Natural killer cell (primary cell): ENCODE data around the gene NBDY. TPM values are rescaled to one million over a fixed set of nuclear protein-coding genes. Genes with fewer than 3 reads are reported as not detected.

Experiments
- ATAC-seq, 3 donors: fragments of 150-1000 bp in 2 of 3; fragments of 200-7000 bp in 1 of 3; cut with Tn5 transposase; 1 replicate in 1 of 3; 2 replicates in 2 of 3; pipeline ENCODE4 v1.10.0; 2021; ENCODE audit warnings: mild to moderate bottlenecking in 2 of 3, moderate library complexity in 2 of 3
- DNase-seq, 2 donors: peaks; one replicate each; pipeline versions ENCODE4 v3.0.0 to v3.0.0-alpha.2; 2013 to 2021; ENCODE audit warnings: mixed read lengths in 1 of 2
- H3K27ac ChIP-seq: one replicate; pipeline ENCODE4 v1.5.1; 2013; ENCODE audit warnings: mild to moderate bottlenecking, low read length
- H3K27me3 ChIP-seq: one replicate; pipeline ENCODE4 v1.6.1; 2013; ENCODE audit warnings: low read length; ENCODE audit not compliant: control insufficient read depth, insufficient read depth
- H3K36me3 ChIP-seq: one replicate; pipeline ENCODE4 v1.6.1; 2013; ENCODE audit warnings: low read length; ENCODE audit not compliant: control insufficient read depth, insufficient read depth
- H3K4me1 ChIP-seq: one replicate; pipeline ENCODE4 v1.6.1; 2013; ENCODE audit warnings: low read length; ENCODE audit not compliant: control insufficient read depth, insufficient read depth
- H3K4me3 ChIP-seq: one replicate; pipeline ENCODE4 v1.5.1; 2013; ENCODE audit warnings: low read length
- H3K9me3 ChIP-seq: one replicate; pipeline ENCODE4 v1.6.1; 2013; ENCODE audit warnings: low read length; ENCODE audit not compliant: control insufficient read depth, insufficient read depth
- H3K27ac Mint-ChIP-seq, 2 donors: one replicate each; pipeline ENCODE4 v1.8.0; 2022; ENCODE audit warnings: mild to moderate bottlenecking in 2 of 2, mixed read lengths in 2 of 2, moderate library complexity in 1 of 2
- H3K27me3 Mint-ChIP-seq, 2 donors: one replicate each; pipeline ENCODE4 v1.8.0; 2022; ENCODE audit warnings: low read depth in 2 of 2, mixed read lengths in 2 of 2
- H3K36me3 Mint-ChIP-seq: one replicate; pipeline ENCODE4 v1.8.0; 2022; ENCODE audit warnings: mixed read lengths
- H3K4me1 Mint-ChIP-seq, 2 donors: one replicate each; pipeline ENCODE4 v1.8.0; 2022; ENCODE audit warnings: mixed read lengths in 2 of 2
- H3K4me3 Mint-ChIP-seq: one replicate; pipeline ENCODE4 v1.8.0; 2022; ENCODE audit warnings: mild to moderate bottlenecking, moderate library complexity, mixed read lengths
- H3K9me3 Mint-ChIP-seq, 2 donors: one replicate each; pipeline ENCODE4 v1.8.0; 2022; ENCODE audit warnings: mixed read lengths in 2 of 2
- WGBS: methylation state at CpG from one replicate; pipeline ENCODE4 v1.1.7; 2013; ENCODE audit warnings: missing lambda C conversion rate; ENCODE audit not compliant: insufficient coverage; 5-methylcytosine and 5-hydroxymethylcytosine counted together
- intact Hi-C: fragments of 100-400 bp; cut with micrococcal nuclease; formaldehyde crosslinking; loops from one replicate; pipeline ENCODE4 v1.14.2; 2022
- total RNA-seq, 4 donors: library from RNA; stranded (reverse); fragments of 120-200 nt in 1 of 4; gene quantifications; one replicate each; pipeline versions ENCODE4 v1.2.3 to v1.2.4, GENCODE V29; 2013 to 2022
- TF ChIP-seq, protein P1 (sequence below): fragments of 200-600 bp; IDR thresholded peaks from one replicate; pipeline ENCODE4 v1.8.0; 2022; ENCODE audit warnings: antibody characterized with exemption

Gene NBDY
- total RNA-seq, 3 donors from 2014 or later (not counting 1 experiment from before 2014, with no cell fraction given): 16.0 to 23.6 (median 16.6) TPM

DNA sequence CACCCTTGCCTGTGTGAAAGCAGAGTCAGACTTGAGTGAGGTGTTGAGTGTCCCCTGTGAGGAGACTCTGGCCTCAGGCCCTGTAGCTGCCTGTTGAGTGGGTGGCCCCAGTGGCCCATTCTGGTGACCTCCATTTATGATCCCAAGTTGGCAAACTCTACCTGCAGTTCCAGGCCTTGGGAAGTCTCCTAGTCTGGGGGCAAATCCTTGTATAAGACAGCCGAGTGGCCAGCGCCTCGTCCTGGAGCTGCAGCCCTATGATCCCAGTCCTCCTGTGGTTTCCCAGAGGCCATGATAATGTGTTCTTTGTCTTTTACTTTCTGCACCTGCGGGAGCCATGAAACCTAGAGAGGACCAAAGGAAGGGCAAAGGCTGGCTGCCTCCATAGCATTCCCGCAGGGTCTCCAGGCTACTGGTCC is 58.7 kb downstream of the NBDY start:
- Histone ChIP-seq H3K4me1 (peaks cover 13% of the 10 kb centered on the region), H3K27me3 (no peaks in the 10 kb centered on the region), H3K27ac (no peak overlapping the region), H3K9me3 (no peaks in the 10 kb centered on the region), H3K4me3 (no peak overlapping the region), H3K36me3 (no peaks in the 10 kb centered on the region)
- TF ChIP-seq, protein P1, sequence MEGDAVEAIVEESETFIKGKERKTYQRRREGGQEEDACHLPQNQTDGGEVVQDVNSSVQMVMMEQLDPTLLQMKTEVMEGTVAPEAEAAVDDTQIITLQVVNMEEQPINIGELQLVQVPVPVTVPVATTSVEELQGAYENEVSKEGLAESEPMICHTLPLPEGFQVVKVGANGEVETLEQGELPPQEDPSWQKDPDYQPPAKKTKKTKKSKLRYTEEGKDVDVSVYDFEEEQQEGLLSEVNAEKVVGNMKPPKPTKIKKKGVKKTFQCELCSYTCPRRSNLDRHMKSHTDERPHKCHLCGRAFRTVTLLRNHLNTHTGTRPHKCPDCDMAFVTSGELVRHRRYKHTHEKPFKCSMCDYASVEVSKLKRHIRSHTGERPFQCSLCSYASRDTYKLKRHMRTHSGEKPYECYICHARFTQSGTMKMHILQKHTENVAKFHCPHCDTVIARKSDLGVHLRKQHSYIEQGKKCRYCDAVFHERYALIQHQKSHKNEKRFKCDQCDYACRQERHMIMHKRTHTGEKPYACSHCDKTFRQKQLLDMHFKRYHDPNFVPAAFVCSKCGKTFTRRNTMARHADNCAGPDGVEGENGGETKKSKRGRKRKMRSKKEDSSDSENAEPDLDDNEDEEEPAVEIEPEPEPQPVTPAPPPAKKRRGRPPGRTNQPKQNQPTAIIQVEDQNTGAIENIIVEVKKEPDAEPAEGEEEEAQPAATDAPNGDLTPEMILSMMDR: no peak
- 97% methylated on average over 5 of the region's 5 CpGs for WGBS
- H3K4me3 Mint-ChIP-seq: no peak overlapping the region
- no peak for DNase-seq
- peaks cover 20 to 35% of the 10 kb centered on the region in 2 donors for H3K4me1 Mint-ChIP-seq
- intact Hi-C loops: no loop called here
- H3K27me3 Mint-ChIP-seq: no peaks in the 10 kb centered on the region
- H3K36me3 Mint-ChIP-seq: no peaks in the 10 kb centered on the region
- H3K27ac Mint-ChIP-seq: no peak overlapping the region
- ATAC-seq: no peak
- no peaks in the 10 kb centered on the region for H3K9me3 Mint-ChIP-seq

DNA sequence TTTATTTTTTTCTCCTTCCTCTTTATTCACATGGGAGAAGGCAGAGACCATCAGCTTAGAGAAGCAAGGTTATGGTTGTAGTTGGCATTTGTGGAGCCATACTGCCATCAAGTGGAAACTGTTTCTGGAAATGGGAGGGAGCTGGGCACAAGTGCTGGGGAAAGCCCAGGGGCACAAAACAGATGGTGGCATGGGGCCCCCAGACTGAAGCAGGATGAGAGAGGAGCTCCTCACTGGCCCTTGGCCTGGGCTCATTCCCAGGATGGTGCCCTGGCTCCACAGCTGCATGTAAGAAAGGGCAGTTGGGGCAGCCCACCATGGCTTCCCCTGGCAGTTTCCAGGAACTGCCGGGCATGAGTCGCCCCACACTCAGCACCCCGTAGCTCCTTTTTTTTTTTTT is 59.2 kb downstream of the NBDY start:
- Mint-ChIP-seq H3K9me3 (no peaks in the 10 kb centered on the region), H3K4me1 (peaks cover 15 to 35% of the 10 kb centered on the region in 2 donors), H3K27me3 (no peaks in the 10 kb centered on the region), H3K36me3 (no peaks in the 10 kb centered on the region), H3K4me3 (no peak overlapping the region), H3K27ac (no peak overlapping the region)
- peaks cover 16% of the 10 kb centered on the region for H3K4me1 ChIP-seq
- no peak overlapping the region for H3K4me3 ChIP-seq
- no peaks in the 10 kb centered on the region for H3K36me3 ChIP-seq
- H3K9me3 ChIP-seq: no peaks in the 10 kb centered on the region
- no peak for ATAC-seq
- 89% methylated on average over 3 of the region's 3 CpGs for WGBS
- no peak overlapping the region for H3K27ac ChIP-seq
- intact Hi-C loops: no loop called here
- no peak for DNase-seq
- no peaks in the 10 kb centered on the region for H3K27me3 ChIP-seq
- TF ChIP-seq, protein P1: no peak

DNA sequence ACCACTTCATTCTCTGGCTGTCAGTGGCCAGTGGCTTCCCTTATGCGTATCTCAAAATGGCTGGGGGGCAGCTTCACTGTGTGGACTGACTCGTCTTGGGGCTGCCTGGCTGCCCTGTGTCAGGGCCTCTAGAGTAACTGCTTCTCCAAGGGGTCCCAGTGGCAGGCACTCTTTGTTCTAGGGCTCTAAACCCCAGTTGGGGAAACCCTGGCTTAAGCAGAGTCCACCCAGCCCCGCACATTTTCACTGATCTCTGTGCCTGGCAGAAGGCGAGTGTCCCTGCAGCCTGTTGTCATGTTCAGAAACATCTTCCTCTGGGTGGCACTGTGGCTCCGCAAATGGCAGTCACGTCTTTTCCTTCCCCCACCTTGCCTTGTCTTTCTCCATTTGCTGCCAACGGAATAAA is 59.7 kb downstream of the NBDY start:
- Histone ChIP-seq H3K36me3 (no peaks in the 10 kb centered on the region), H3K4me1 (peaks cover 16% of the 10 kb centered on the region), H3K4me3 (no peak overlapping the region), H3K27ac (no peak overlapping the region), H3K27me3 (no peaks in the 10 kb centered on the region), H3K9me3 (no peaks in the 10 kb centered on the region)
- Mint-ChIP-seq H3K36me3 (no peaks in the 10 kb centered on the region), H3K4me1 (peaks cover 10 to 35% of the 10 kb centered on the region in 2 donors), H3K27ac (no peak overlapping the region), H3K4me3 (no peak overlapping the region), H3K27me3 (no peaks in the 10 kb centered on the region), H3K9me3 (no peaks in the 10 kb centered on the region)
- ATAC-seq (peak in 1 of 3 donors; percentile 61), DNase-seq (no peak)
- TF ChIP-seq, protein P1: no peak
- 79% methylated on average over 7 of the region's 7 CpGs for WGBS
- intact Hi-C loops: no loop called here

DNA sequence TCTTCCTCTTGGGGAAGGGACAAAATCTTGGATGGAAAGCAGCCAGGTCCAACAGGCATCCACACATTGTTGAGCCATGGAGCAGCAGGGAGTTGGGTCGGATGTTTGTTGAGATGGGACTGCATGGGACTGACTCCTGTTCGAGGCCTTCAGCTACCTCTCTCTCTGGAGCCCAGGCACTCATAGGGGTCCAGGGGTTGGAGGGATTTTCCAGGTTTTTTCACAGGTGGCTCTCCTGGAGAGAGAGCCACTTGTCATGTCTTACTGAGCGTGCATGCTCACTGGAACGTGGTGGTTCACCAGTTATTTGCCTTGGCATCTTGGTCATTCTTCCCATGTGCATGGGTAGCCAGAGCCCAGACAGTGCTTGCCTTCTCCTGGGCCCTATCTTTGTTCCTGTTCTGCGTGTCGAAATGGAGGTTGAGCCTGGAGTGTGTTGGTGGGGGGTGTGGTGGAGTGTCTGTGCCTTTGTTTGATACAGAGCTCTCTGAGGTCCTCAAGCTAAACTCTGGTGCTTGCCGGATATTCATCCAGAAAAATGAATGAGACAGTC is 60.6 kb downstream of the NBDY start:
- DNase-seq (no peak), ATAC-seq (no peak)
- H3K4me1 ChIP-seq: peaks cover 16% of the 10 kb centered on the region
- H3K27ac ChIP-seq: no peak overlapping the region
- Mint-ChIP-seq H3K27ac (no peak overlapping the region), H3K36me3 (no peaks in the 10 kb centered on the region), H3K4me1 (peaks cover 8 to 35% of the 10 kb centered on the region in 2 donors), H3K4me3 (no peak overlapping the region), H3K27me3 (no peaks in the 10 kb centered on the region), H3K9me3 (no peaks in the 10 kb centered on the region)
- H3K36me3 ChIP-seq: no peaks in the 10 kb centered on the region
- H3K27me3 ChIP-seq: no peaks in the 10 kb centered on the region
- WGBS: 97% methylated on average over 7 of the region's 7 CpGs
- no peaks in the 10 kb centered on the region for H3K9me3 ChIP-seq
- intact Hi-C loops: no loop called here
- H3K4me3 ChIP-seq: no peak overlapping the region
- TF ChIP-seq, protein P1: no peak
